Psoas muscle (tissue), 8 donors: ENCODE results near the gene CCDC51. TPM values are rescaled to one million over a fixed set of nuclear protein-coding genes. Genes with fewer than 3 reads are reported as not detected.

Source experiments
- ATAC-seq, 4 donors: fragments of 200-7000 bp; cut with Tn5 transposase; one replicate each; pipeline ENCODE4 v1.9.1; 2020; ENCODE audit warnings: moderate library complexity in 3 of 4, mild to moderate bottlenecking in 2 of 4
- DNase-seq, 2 donors: peaks; one replicate each; pipeline ENCODE4 v3.0.0-alpha.2; 2020
- H3K27ac ChIP-seq: fragments of 200-600 bp; one replicate; pipeline ENCODE4 v1.8.0; 2022
- H3K27me3 ChIP-seq, 3 donors: fragments of 200-600 bp in 1 of 3; one replicate each; pipeline versions ENCODE4 v1.6.1 to v1.8.0; 2013 to 2022; ENCODE audit warnings: low read length in 2 of 3, mild to moderate bottlenecking in 2 of 3, moderate library complexity in 1 of 3; ENCODE audit not compliant: insufficient read depth in 3 of 3
- H3K36me3 ChIP-seq, 2 donors: fragments of 200-600 bp in 1 of 2; one replicate each; pipeline versions ENCODE4 v1.6.1 to v1.8.0; 2013 to 2022; ENCODE audit warnings: low read depth in 1 of 2, mild to moderate bottlenecking in 1 of 2, moderate library complexity in 1 of 2; ENCODE audit not compliant: insufficient read depth in 1 of 2
- H3K4me1 ChIP-seq: fragments of 200-600 bp; one replicate; pipeline ENCODE4 v1.8.0; 2022
- H3K4me3 ChIP-seq: fragments of 200-600 bp; one replicate; pipeline ENCODE4 v1.8.0; 2022; ENCODE audit warnings: mild to moderate bottlenecking
- H3K9me3 ChIP-seq: fragments of 200-600 bp; one replicate; pipeline ENCODE4 v1.8.0; 2022
- WGBS, 3 donors: extraction: QIAGEN DNeasy Blood & Tissue Kit; methylation state at CpG; one replicate each; pipeline versions ENCODE4 v1.1.6 to v1.1.7; 2013; 5-methylcytosine and 5-hydroxymethylcytosine counted together
- intact Hi-C, 2 donors: fragments of 100-400 bp; cut with DNase I; formaldehyde crosslinking; loops; one replicate each; pipeline versions ENCODE4 v1.11.0 to v1.14.2; 2022
- polyA plus RNA-seq, 3 donors: library from polyadenylated mRNA; stranded (reverse); fragments of 200-250 nt; gene quantifications; one replicate each; pipeline ENCODE4 v1.2.3, GENCODE V29; 2013
- total RNA-seq, 4 donors: library from RNA; stranded (reverse); fragmentation: NEBNext Ultra II Directional in 2 of 4; extraction: Animal tissue kit (Norgen Biotek cat#: 25700) in 2 of 4; gene quantifications; one replicate each; pipeline versions ENCODE4 v1.2.1 to v1.2.4, GENCODE V29; 2021 to 2023
- TF ChIP-seq, protein P1 (sequence below): fragments of 200-600 bp; IDR thresholded peaks from one replicate; pipeline ENCODE4 v1.8.0; 2022; ENCODE audit warnings: antibody characterized with exemption
- donor health status: healthy with polysubstance abuse.
- donor health status: DM: no; HTN: no; CAD: no; lungs with moderate emphysema.
- donor health status: Bipolar disorder and iron deficiency.
- donor health status: healthy.
- donor health status: DM: yes; HTN: yes; CAD: no.
- donor health status: DM: no; HTN: no; CAD: no.
- donor health status: DM: no; HTN: no; CAD: no.
- donor health status: DM: yes; HTN: yes; CAD: no.

Gene CCDC51
- total and polyA plus RNA-seq, 7 donors, result 5.3 to 19.6 (median 7.7) TPM

DNA sequence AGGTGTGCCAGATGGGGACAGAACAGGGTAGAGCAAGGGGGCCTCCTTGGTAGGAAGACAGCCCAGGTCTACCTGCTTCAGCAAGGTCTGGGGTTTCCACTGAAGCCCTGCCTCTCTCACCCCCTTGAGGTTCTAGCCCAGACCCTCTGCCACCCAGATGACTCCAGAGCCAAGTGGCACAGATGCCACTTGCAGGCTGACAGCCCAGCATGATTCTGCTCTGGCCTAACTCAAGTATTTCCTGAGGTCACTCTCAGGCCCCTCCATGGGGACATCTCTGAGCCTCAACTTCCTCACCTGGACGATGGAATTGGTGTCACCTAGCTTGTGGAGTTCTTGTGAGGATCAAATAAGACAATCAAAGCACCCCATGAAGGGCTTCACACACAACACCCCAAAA lies 33.9 kb downstream of the CCDC51 start:
- Histone ChIP-seq H3K36me3 (peaks cover 0 to 3% of the 10 kb centered on the region in 2 donors), H3K27ac (no peak overlapping the region), H3K4me1 (no peaks in the 10 kb centered on the region), H3K27me3 (peaks cover 0 to 2% (median 0%) of the 10 kb centered on the region in 3 donors), H3K9me3 (no peaks in the 10 kb centered on the region), H3K4me3 (no peak overlapping the region)
- TF ChIP-seq, protein P1, sequence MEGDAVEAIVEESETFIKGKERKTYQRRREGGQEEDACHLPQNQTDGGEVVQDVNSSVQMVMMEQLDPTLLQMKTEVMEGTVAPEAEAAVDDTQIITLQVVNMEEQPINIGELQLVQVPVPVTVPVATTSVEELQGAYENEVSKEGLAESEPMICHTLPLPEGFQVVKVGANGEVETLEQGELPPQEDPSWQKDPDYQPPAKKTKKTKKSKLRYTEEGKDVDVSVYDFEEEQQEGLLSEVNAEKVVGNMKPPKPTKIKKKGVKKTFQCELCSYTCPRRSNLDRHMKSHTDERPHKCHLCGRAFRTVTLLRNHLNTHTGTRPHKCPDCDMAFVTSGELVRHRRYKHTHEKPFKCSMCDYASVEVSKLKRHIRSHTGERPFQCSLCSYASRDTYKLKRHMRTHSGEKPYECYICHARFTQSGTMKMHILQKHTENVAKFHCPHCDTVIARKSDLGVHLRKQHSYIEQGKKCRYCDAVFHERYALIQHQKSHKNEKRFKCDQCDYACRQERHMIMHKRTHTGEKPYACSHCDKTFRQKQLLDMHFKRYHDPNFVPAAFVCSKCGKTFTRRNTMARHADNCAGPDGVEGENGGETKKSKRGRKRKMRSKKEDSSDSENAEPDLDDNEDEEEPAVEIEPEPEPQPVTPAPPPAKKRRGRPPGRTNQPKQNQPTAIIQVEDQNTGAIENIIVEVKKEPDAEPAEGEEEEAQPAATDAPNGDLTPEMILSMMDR, result no peak
- intact Hi-C loops, result no loop called here
- DNase-seq (no peak), ATAC-seq (no peak)
- 70 to 82% (median 73%) methylated on average over 1 of the region's 1 CpG for WGBS, 3 donors

DNA sequence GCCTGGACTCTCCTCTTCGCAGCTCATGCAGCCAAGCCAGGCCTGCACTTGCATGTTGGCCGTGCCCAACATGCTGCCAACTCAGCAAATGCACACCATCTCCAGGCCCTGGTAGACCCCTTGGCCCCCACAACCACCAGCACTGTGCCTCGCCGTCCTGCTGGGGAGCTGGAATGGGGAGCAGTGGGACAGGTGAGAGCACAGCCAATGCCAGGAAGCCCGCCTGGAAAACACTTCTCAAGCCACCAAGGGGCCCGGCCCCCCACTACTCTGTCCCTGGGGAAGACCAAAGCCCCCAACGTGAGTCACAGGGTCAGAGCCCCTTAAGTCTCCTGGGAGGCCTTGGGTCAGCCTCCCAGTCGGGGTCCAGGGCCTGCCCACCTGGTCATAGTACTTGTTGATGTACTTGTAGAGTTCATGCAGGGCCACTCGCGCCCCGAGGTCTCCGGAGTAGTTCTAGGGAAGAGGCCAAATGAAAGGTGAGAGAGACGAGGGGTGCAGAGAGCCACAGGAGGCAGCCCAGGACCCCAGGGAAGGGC lies 34.5 kb downstream of the CCDC51 start:
- 74 to 86% (median 76%) methylated on average over 13 of the region's 13 CpGs for WGBS, 3 donors
- ATAC-seq, result no peak
- TF ChIP-seq, protein P1, result no peak
- Histone ChIP-seq H3K4me1 (no peaks in the 10 kb centered on the region), H3K27me3 (peaks cover 0 to under 1% (median 0%) of the 10 kb centered on the region in 3 donors), H3K4me3 (no peak overlapping the region), H3K27ac (no peak overlapping the region), H3K9me3 (no peaks in the 10 kb centered on the region), H3K36me3 (peaks cover 0 to 3% of the 10 kb centered on the region in 2 donors)
- DNase-seq, result peak in 1 of 2 donors; percentile 10
- intact Hi-C loops, result no loop called here

DNA sequence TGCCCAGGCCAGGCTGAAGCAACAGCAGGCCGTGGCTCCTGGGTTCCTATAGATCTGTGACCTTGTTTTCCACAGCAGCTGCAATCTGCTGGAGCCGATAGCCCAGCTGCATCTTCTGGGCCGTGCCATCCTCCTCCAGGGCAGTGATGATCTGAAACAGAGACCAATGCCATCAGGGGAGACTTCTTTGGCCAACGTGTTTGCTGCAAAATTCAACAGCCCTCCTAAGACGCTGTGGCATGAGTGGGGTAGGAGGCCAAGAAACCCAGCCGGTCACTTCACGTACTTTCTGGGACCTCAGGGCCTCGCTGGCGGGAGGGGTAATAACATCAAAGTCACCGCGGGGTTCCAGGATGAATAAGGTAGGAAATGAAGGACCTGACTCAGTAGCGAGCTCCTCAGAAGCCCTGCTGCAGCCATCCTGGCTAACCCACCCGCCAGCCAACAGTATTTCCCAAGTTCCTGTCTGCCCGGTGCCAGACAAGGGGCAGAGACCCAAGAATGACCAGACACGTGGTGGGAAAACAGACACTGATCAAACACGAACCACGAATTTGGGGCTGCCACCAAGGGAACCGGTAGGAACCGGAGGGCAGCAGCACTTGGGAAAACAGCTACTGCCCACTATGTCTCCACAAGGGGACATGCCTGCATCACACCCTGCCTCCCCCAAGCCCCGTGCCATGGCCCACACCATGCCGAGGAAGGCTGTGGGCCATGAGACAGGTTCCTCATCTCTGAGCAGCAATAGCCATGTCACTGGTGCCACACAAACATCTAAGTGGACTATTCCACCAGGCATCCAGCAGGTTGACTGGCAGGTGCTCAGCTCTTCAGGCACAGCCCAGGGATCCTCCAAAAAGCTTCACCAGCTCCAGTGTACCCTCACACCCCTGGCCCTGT lies 35.2 kb downstream of the CCDC51 start:
- Histone ChIP-seq H3K36me3 (no peaks in the 10 kb centered on the region), H3K4me1 (no peaks in the 10 kb centered on the region), H3K27me3 (no peaks in the 10 kb centered on the region), H3K9me3 (no peaks in the 10 kb centered on the region), H3K4me3 (no peak overlapping the region), H3K27ac (no peak overlapping the region)
- intact Hi-C loops, result loop anchor here in 1 of 2 donors (5.0 kb wide), 1 partner anchor 143 kb away; no protein-coding TSS in a partner anchor
- WGBS, 3 donors, result 66 to 80% (median 68%) methylated on average over 21 of the region's 21 CpGs
- DNase-seq (peak; percentile 9 to 39), ATAC-seq (no peak)
- TF ChIP-seq, protein P1, result no peak

DNA sequence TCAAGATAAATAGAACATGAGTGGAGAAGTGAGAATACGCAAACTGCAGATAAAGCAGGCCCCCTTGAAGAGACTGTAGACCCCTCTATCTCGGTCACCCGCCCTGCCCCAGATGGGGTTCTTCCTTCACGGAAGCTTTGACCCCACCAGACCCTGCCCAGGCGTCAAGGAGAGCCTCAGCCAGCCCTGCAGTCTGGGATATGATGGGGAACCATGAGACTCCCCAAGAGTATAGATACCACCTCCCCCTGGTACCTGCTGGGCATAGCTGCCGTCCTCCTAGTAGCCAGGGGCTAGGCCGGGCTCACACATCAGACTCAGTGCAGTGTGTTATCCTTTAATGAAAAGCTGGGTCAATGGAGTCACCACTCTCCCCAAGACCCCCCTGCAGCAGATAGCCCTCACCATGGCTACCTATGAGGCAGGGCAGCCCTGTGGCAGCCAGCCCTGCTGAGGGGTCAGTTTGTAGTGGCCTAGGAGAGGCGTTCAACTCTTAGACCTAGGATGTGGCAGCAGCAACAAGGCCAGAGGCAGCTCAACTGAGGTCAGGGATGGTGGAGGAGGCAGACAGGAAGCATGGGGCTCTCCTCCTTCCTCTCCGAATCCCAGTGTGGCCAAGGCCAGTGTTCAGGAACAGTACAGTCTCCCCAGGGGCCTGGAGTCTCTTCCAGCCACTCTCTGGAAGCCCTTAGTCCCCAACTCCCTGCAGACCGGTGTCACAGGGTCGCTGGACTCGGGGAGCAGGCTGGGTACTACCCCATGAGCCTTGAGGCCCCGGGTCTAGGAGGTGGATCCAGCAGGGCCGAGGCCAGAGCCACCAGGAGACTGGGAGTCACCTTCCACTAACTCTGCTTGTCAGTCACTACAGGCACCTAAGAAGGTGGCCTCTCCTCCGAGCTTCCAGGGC lies 36.1 kb downstream of the CCDC51 start:
- Histone ChIP-seq H3K27me3 (no peaks in the 10 kb centered on the region), H3K36me3 (no peaks in the 10 kb centered on the region), H3K27ac (no peak overlapping the region), H3K4me1 (no peaks in the 10 kb centered on the region), H3K9me3 (no peaks in the 10 kb centered on the region), H3K4me3 (no peak overlapping the region)
- TF ChIP-seq, protein P1, result no peak
- intact Hi-C loops, result loop anchor here in 1 of 2 donors (5.0 kb wide), 1 partner anchor 144 kb away; no protein-coding TSS in a partner anchor
- ATAC-seq, result no peak
- WGBS, 3 donors, result 84 to 93% (median 88%) methylated on average over 13 to 15 of the region's 15 CpGs
- peak in 1 of 2 donors; percentile 9 for DNase-seq
